Lung (tissue), 12 donors: ENCODE data around the gene ACBD5. TPM values are rescaled to one million over a fixed set of nuclear protein-coding genes. Genes with fewer than 3 reads are reported as not detected.

Experiments used
- ATAC-seq: fragments of 200-7000 bp; cut with Tn5 transposase; one replicate; pipeline ENCODE4 v1.9.1; 2020; ENCODE audit warnings: moderate number of reproducible peaks; ENCODE audit not compliant: insufficient read depth, low FRiP score
- DNase-seq, 3 donors: peaks; one replicate each; pipeline ENCODE4 v3.0.0-alpha.2; 2013 to 2017
- H3K27ac ChIP-seq, 2 donors: one replicate each; pipeline ENCODE4 v1.5.1; 2013; ENCODE audit warnings: mild to moderate bottlenecking in 2 of 2, moderate library complexity in 2 of 2, control low read depth in 1 of 2, inconsistent platforms in 1 of 2, low read depth in 1 of 2, low read length in 1 of 2
- H3K27me3 ChIP-seq, 3 donors: one replicate each; pipeline ENCODE4 v1.5.1; 2013; ENCODE audit warnings: low read length in 2 of 3; ENCODE audit not compliant: control insufficient read depth in 3 of 3, insufficient read depth in 3 of 3
- H3K36me3 ChIP-seq, 4 donors: one replicate each; pipeline ENCODE4 v1.5.1; 2013; ENCODE audit warnings: low read length in 4 of 4, mild to moderate bottlenecking in 1 of 4, moderate library complexity in 1 of 4; ENCODE audit not compliant: control insufficient read depth in 4 of 4, insufficient read depth in 4 of 4
- H3K4me1 ChIP-seq, 5 donors: one replicate each; pipeline ENCODE4 v1.5.1; 2013; ENCODE audit warnings: low read length in 5 of 5, mild to moderate bottlenecking in 2 of 5, moderate library complexity in 1 of 5; ENCODE audit not compliant: control insufficient read depth in 5 of 5, insufficient read depth in 5 of 5
- H3K4me3 ChIP-seq: one replicate; pipeline ENCODE4 v1.5.1; 2013; ENCODE audit warnings: mild to moderate bottlenecking, control low read depth, moderate library complexity
- H3K9ac ChIP-seq, 2 donors: one replicate each; pipeline ENCODE4 v1.5.1; 2013; ENCODE audit warnings: low read length in 2 of 2, control low read depth in 1 of 2; ENCODE audit not compliant: insufficient read depth in 1 of 2
- H3K9me3 ChIP-seq, 4 donors: one replicate each; pipeline ENCODE4 v1.5.1; 2013; ENCODE audit warnings: low read length in 3 of 4, mild to moderate bottlenecking in 1 of 4, moderate library complexity in 1 of 4; ENCODE audit not compliant: control insufficient read depth in 4 of 4, insufficient read depth in 3 of 4
- WGBS, 2 donors: extraction: QIAGEN DNeasy Blood & Tissue Kit; methylation state at CpG; one replicate each; pipeline ENCODE4 v1.1.7; 2013; 5-methylcytosine and 5-hydroxymethylcytosine counted together
- polyA plus RNA-seq, 2 donors: library from polyadenylated mRNA; stranded (reverse); fragments of 200-250 nt; gene quantifications; one replicate each; pipeline ENCODE4 v1.2.1, GENCODE V29; 2013
- total RNA-seq, 2 donors: library from RNA; depleted of rRNA in 1 of 2; stranded (reverse); fragments of >200 nt in 1 of 2; gene quantifications; one replicate each; pipeline ENCODE4 v1.2.1, GENCODE V29; 2014 to 2021
- TF ChIP-seq, protein P1 (sequence below): IDR thresholded peaks from 2 replicates; pipeline ENCODE4 v1.5.1; 2012; ENCODE audit warnings: mild to moderate bottlenecking; ENCODE audit errors: control extremely low read depth, extremely low read depth
- donor health status: control.
- donor health status: control.
- donor health status: Bipolar disorder and iron deficiency.
- donor health status: healthy.
- donor health status: DM: yes; HTN: yes; CAD: no.

Gene ACBD5
- total and polyA plus RNA-seq, 4 donors, result 10.4 to 25.3 (median 17.3) TPM

DNA sequence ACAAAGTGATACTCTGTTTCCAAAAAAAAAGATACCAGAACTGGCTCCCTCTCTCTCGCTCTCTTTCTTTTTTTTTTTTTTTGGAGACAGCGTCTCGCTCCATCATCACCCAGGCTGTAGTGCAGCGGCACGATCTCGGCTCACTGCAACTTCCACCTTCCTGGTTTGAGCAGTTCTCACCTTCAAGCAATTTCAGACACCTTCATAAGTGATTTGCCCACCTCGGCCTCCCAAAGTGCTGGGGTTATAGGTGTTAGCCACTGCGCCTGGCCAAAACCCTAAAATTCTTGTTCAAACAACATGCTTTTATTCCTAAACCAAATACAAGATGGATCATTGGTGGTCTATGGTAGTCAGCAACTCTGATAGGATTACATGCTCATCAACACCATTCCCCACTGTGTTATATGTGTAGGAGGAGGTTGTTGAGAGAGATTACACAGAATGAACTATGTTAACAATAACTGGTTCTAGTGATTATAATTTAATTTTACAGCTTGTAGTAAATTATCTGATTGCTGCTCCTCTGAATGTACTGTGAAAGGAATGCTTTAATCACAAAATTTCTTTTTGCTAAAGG lies 15.5 kb downstream of the ACBD5 start:
- H3K4me1 ChIP-seq, result no peaks in the 10 kb centered on the region
- peaks cover 0 to 14% (median 3%) of the 10 kb centered on the region in 4 donors for H3K36me3 ChIP-seq
- no peak overlapping the region for H3K4me3 ChIP-seq
- no peak overlapping the region for H3K27ac ChIP-seq
- TF ChIP-seq, protein P1, sequence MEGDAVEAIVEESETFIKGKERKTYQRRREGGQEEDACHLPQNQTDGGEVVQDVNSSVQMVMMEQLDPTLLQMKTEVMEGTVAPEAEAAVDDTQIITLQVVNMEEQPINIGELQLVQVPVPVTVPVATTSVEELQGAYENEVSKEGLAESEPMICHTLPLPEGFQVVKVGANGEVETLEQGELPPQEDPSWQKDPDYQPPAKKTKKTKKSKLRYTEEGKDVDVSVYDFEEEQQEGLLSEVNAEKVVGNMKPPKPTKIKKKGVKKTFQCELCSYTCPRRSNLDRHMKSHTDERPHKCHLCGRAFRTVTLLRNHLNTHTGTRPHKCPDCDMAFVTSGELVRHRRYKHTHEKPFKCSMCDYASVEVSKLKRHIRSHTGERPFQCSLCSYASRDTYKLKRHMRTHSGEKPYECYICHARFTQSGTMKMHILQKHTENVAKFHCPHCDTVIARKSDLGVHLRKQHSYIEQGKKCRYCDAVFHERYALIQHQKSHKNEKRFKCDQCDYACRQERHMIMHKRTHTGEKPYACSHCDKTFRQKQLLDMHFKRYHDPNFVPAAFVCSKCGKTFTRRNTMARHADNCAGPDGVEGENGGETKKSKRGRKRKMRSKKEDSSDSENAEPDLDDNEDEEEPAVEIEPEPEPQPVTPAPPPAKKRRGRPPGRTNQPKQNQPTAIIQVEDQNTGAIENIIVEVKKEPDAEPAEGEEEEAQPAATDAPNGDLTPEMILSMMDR, result no peak
- H3K27me3 ChIP-seq, result no peaks in the 10 kb centered on the region
- H3K9me3 ChIP-seq, result no peaks in the 10 kb centered on the region
- H3K9ac ChIP-seq, result no peak overlapping the region
- ATAC-seq, result no peak
- 80 to 86% methylated on average over 8 of the region's 8 CpGs for WGBS, 2 donors
- no peak for DNase-seq

DNA sequence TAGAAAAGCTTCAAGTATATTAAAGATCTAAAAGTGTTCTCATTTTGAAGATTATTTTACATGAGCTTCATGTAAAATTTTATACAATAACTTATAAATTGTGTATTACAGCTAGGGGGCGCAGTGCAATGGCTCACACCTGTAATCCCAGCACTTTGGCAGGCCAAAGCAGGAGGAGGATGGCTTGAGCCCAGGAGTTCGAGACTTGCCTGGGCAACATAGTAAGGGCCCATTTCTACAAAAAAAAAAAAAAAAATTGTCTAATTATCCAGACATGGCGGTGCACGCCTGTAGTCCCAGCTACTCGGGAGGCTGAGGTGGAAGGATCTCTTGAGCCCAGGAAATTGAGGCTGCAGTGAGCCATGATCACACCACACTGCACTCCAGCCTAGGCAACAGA lies 16.6 kb downstream of the ACBD5 start:
- Histone ChIP-seq H3K9ac (no peak overlapping the region), H3K4me3 (no peak overlapping the region), H3K36me3 (peaks cover 6 to 21% (median 8%) of the 10 kb centered on the region in 4 donors), H3K4me1 (peaks cover 0 to 4% (median 0%) of the 10 kb centered on the region in 5 donors), H3K27me3 (no peaks in the 10 kb centered on the region), H3K9me3 (no peaks in the 10 kb centered on the region), H3K27ac (no peak overlapping the region)
- DNase-seq (peak in 2 of 3 donors; percentile 21 to 37), ATAC-seq (no peak)
- TF ChIP-seq, protein P1, result peak; percentile 40
- WGBS, 2 donors, result 71 to 85% methylated on average over 5 of the region's 5 CpGs

DNA sequence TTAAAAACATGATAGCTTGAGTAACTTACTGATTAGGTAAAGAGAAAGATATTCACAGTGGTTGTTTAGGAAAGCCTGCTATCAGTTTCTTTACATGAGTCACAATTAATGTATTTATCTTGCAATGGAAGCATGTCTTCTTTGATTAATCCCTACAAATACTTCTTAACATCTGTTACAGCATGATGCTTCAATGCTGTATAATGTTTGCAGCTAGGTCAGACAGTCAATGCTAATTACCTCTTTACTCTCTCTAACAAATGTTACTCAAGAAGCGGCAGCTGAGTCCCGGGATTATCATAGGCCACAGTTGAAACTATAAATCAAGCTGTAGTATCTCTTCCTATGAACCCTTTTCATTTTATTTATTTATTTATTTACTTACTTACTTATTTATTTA lies 33.2 kb downstream of the ACBD5 start:
- peaks cover 15 to 47% (median 26%) of the 10 kb centered on the region in 4 donors for H3K36me3 ChIP-seq
- no peak overlapping the region for H3K27ac ChIP-seq
- DNase-seq (no peak), ATAC-seq (no peak)
- H3K4me1 ChIP-seq, result no peaks in the 10 kb centered on the region
- H3K9me3 ChIP-seq, result no peaks in the 10 kb centered on the region
- no peak overlapping the region for H3K9ac ChIP-seq
- TF ChIP-seq, protein P1, result no peak
- H3K27me3 ChIP-seq, result no peaks in the 10 kb centered on the region
- WGBS, 2 donors, result 98% methylated on average over 2 of the region's 2 CpGs
- H3K4me3 ChIP-seq, result no peak overlapping the region

DNA sequence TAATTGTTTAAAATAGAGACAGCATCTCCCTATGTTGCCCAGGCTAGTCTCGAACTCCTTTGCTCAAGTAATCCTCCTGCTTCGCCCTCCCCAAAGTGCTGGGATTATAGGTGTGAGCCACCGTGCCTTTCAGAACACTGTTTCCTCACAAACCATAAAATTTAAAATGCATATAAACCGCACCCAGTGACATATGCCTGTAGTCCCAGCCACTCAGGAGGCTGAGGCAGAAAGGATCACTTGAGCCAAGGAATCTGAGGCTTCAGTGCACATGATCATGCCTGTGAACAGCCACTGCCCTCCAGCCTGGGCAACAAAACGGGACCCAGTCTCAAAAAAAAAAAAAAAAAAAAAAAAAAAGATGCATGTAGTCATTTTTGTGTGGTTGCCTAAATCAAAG lies 36.8 kb downstream of the ACBD5 start:
- H3K9me3 ChIP-seq, result no peaks in the 10 kb centered on the region
- WGBS, 2 donors, result 92 to 97% methylated on average over 5 of the region's 5 CpGs
- H3K4me1 ChIP-seq, result peaks cover 0 to 1% (median 0%) of the 10 kb centered on the region in 5 donors
- TF ChIP-seq, protein P1, result no peak
- ATAC-seq (no peak), DNase-seq (no peak)
- H3K27me3 ChIP-seq, result no peaks in the 10 kb centered on the region
- no peak overlapping the region for H3K4me3 ChIP-seq
- H3K27ac ChIP-seq, result no peak overlapping the region
- peaks cover 14 to 37% (median 19%) of the 10 kb centered on the region in 4 donors for H3K36me3 ChIP-seq
- no peak overlapping the region for H3K9ac ChIP-seq
